HepG2 (cell line): Measurements from ENCODE around the gene ACADS. TPM values are rescaled to one million over a fixed set of nuclear protein-coding genes. Genes with fewer than 3 reads are reported as not detected.

Experiments
- ATAC-seq: fragments of 200-7000 bp; cut with Tn5 transposase; 3 replicates; pipeline ENCODE4 v1.9.1; 2020; ENCODE audit warnings: mild to moderate bottlenecking, moderate library complexity
- BruUV-seq: library from RNA; stranded (reverse); fragments of 400-500 nt; replicated peaks from 2 replicates; lab custom pipeline; 2021; lab: Mats Ljungman, UMichigan
- CTCF ChIA-PET: fragments of 300-600 bp; formaldehyde crosslinking; extraction: SDS; loops from one replicate; lab custom pipeline; 2021; ENCODE audit warnings: low total read pairs, inconsistent platforms, low intra/inter-chr PET ratio; lab: Yijun Ruan, JAX
- POLR2A ChIA-PET: fragments of 350-600 bp; sonication (Branson Sonifier 250); formaldehyde crosslinking; loops from one replicate; lab custom pipeline; 2020; ENCODE audit warnings: antibody characterized with exemption, inconsistent platforms; lab: Yijun Ruan, JAX
- DNase-seq: peaks from one replicate; pipeline ENCODE4 v3.0.0-alpha.2; 2015; ENCODE audit warnings: low spot score
- FAIRE-seq: peaks from 3 replicates; lab custom pipeline; 2011; peaks lifted over from hg19 to GRCh38; lab: Jason Lieb, UNC
- H2AFZ ChIP-seq: one replicate; pipeline ENCODE4 v1.6.1; 2011; ENCODE audit warnings: low read length, inconsistent platforms
- H3K27ac ChIP-seq: fragments of 300-600 bp; 3 replicates; pipeline ENCODE4 v1.8.0; 2011; ENCODE audit warnings: mixed run types, mild to moderate bottlenecking, mixed read lengths, low read length, inconsistent platforms; ENCODE audit not compliant: insufficient read depth; ENCODE audit errors: extremely low read length
- H3K27me3 ChIP-seq, 2 experiments: fragments of 200-600 bp in 1 of 2; 2 replicates in 1 of 2; 3 replicates in 1 of 2; pipeline versions ENCODE4 v1.6.0 to v1.8.0; 2011; ENCODE audit warnings: low read length in 2 of 2, mild to moderate bottlenecking in 2 of 2, moderate library complexity in 2 of 2, inconsistent platforms in 1 of 2; ENCODE audit not compliant: insufficient read depth in 2 of 2, control insufficient read depth in 1 of 2
- H3K36me3 ChIP-seq, 2 experiments: fragments of 200-600 bp in 1 of 2; replicated peaks in 1 of 2; 2 replicates in 1 of 2; 3 replicates in 1 of 2; pipeline versions ENCODE4 v1.5.1 to v1.8.0; 2011; ENCODE audit warnings: low read length in 2 of 2, inconsistent platforms in 1 of 2; ENCODE audit not compliant: insufficient read depth in 2 of 2, control insufficient read depth in 1 of 2
- H3K4me1 ChIP-seq: 2 replicates; pipeline ENCODE4 v1.5.1; 2012; ENCODE audit warnings: low read length, inconsistent platforms; ENCODE audit not compliant: insufficient read depth
- H3K4me2 ChIP-seq: 2 replicates; pipeline ENCODE4 v1.6.0; 2011; ENCODE audit warnings: low read depth, low read length, inconsistent platforms
- H3K4me3 ChIP-seq, 3 experiments: fragments of 200-600 bp in 1 of 3; sonication (generic), shearing (Covaris generic) in 1 of 3; replicated peaks in 1 of 3; 2 replicates each; pipeline ENCODE4 v1.5.1; 2011 to 2016; ENCODE audit warnings: low read length in 3 of 3, inconsistent platforms in 2 of 3, low read depth in 2 of 3, mild to moderate bottlenecking in 2 of 3, control low read depth in 1 of 3, mixed read lengths in 1 of 3; ENCODE audit not compliant: insufficient read depth in 1 of 3
- H3K79me2 ChIP-seq: one replicate; pipeline ENCODE4 v1.6.1; 2011; ENCODE audit warnings: low read length, inconsistent platforms; ENCODE audit not compliant: insufficient read depth
- H3K9ac ChIP-seq: 2 replicates; pipeline ENCODE4 v1.6.0; 2011; ENCODE audit warnings: mild to moderate bottlenecking, low read depth, low read length, inconsistent platforms; ENCODE audit not compliant: insufficient read depth
- H3K9me3 ChIP-seq: 2 replicates; pipeline ENCODE4 v1.5.1; 2012; ENCODE audit warnings: mild to moderate bottlenecking, low read length
- H4K20me1 ChIP-seq: 2 replicates; pipeline ENCODE4 v1.6.0; 2011; ENCODE audit warnings: inconsistent platforms, mild to moderate bottlenecking, low read length, moderate library complexity; ENCODE audit not compliant: insufficient read depth
- FIP1L1 ChIP-seq: fragments of 200-400 bp; formaldehyde crosslinking; IDR thresholded peaks from 2 replicates; pipeline ENCODE4 v1.6.1; 2018; ENCODE audit warnings: low read depth, mild to moderate bottlenecking, low read length, moderate library complexity, borderline replicate concordance; ENCODE audit not compliant: insufficient read depth
- FOSL2 ChIP-seq: sonication (generic); formaldehyde crosslinking; IDR thresholded peaks from 2 replicates; pipeline ENCODE4 v1.4.0; 2020; ENCODE audit warnings: missing genetic modification reagents
- GATAD2A ChIP-seq: IDR thresholded peaks from 2 replicates; pipeline ENCODE4 v1.6.1; 2016
- GTF2F1 ChIP-seq: fragments of 150-350 bp; IDR thresholded peaks from 2 replicates; pipeline ENCODE4 v1.6.1; 2014; ENCODE audit warnings: low read length
- IRF2 ChIP-seq: IDR thresholded peaks from 2 replicates; pipeline ENCODE4 v1.6.1; 2018; ENCODE audit warnings: missing genetic modification reagents, missing compliant biosample characterization
- KLF11 ChIP-seq: IDR thresholded peaks from 2 replicates; pipeline ENCODE4 v1.6.1; 2016; ENCODE audit warnings: missing compliant biosample characterization
- MIXL1 ChIP-seq: IDR thresholded peaks from 2 replicates; pipeline ENCODE4 v1.6.1; 2016
- RAD21 ChIP-seq: fragments of 450-650 bp; formaldehyde crosslinking; IDR thresholded peaks from 2 replicates; pipeline ENCODE4 v1.5.0; 2020; ENCODE audit warnings: mild to moderate bottlenecking
- RARG ChIP-seq: sonication (generic); formaldehyde crosslinking; IDR thresholded peaks from 2 replicates; pipeline ENCODE4 v1.4.0; 2020; ENCODE audit warnings: low read depth, mild to moderate bottlenecking, missing genetic modification reagents
- SMC3 ChIP-seq: IDR thresholded peaks from 2 replicates; pipeline ENCODE4 v1.6.1; 2011; ENCODE audit warnings: low read length, improper control_type of control experiment
- STAG1 ChIP-seq: sonication (generic); formaldehyde crosslinking; IDR thresholded peaks from 2 replicates; pipeline ENCODE4 v1.4.0; 2020; ENCODE audit warnings: missing genetic modification reagents
- TEAD3 ChIP-seq: optimal IDR thresholded peaks from 2 replicates; pipeline ENCODE3; 2016; ENCODE audit warnings: borderline replicate concordance
- XRCC5 ChIP-seq: fragments of 200-400 bp; formaldehyde crosslinking; optimal IDR thresholded peaks from 2 replicates; pipeline ENCODE3; 2017; ENCODE audit warnings: mild to moderate bottlenecking, low read length
- ZKSCAN8 ChIP-seq: IDR thresholded peaks from 2 replicates; pipeline ENCODE4 v1.6.1; 2016; ENCODE audit warnings: borderline replicate concordance, missing genetic modification reagents, missing compliant biosample characterization
- ZNF558 ChIP-seq: sonication (generic); formaldehyde crosslinking; IDR thresholded peaks from 2 replicates; pipeline ENCODE4 v1.9.0; 2022; ENCODE audit warnings: mild to moderate bottlenecking, missing genetic modification reagents, borderline replicate concordance
- ZNF761 ChIP-seq: sonication (generic); formaldehyde crosslinking; conservative IDR thresholded peaks from 2 replicates; pipeline ENCODE4 v1.4.0; 2020; ENCODE audit warnings: mild to moderate bottlenecking, missing genetic modification reagents
- WGBS: methylation state at CpG from one replicate; pipeline ENCODE4 v1.1.6; 2017; ENCODE audit warnings: low lambda C conversion rate; 5-methylcytosine and 5-hydroxymethylcytosine counted together
- in situ Hi-C: cut with HindIII; loops from 2 replicates; pipeline ENCODE4 v1.10.0; 2017; ENCODE audit warnings: low pct_unique_long_range_greater_than_20kb; ENCODE audit not compliant: extremely low pct_ligation_motif_present
- intact Hi-C: fragments of 100-400 bp; cut with micrococcal nuclease; formaldehyde crosslinking; loops from one replicate; pipeline ENCODE4 v1.10.0; 2022; ENCODE audit not compliant: unreplicated experiment
- polyA plus RNA-seq, 8 experiments: library from polyadenylated mRNA; depleted of rRNA in 3 of 8; stranded (reverse) in 7 of 8; unstranded in 1 of 8; fragments of >200 nt; fragmentation: Illumina TruSeq in 4 of 8; extraction: Trizol in 4 of 8; gene quantifications; 2 replicates each; pipeline versions ENCODE4 v1.2.1 to v1.2.3, GENCODE V29; 2011 to 2016; ENCODE audit warnings: low read depth in 4 of 8, missing spikeins in 1 of 8, mixed read lengths in 1 of 8; ENCODE audit not compliant: insufficient read depth in 1 of 8
- total RNA-seq, 5 experiments: library from RNA; depleted of rRNA; stranded (reverse); fragments of >200 nt; fragmentation: Illumina TruSeq; extraction: Trizol; gene quantifications; 2 replicates each; pipeline ENCODE4 v1.2.3, GENCODE V29; 2016; ENCODE audit warnings: low read depth in 1 of 5
- TF ChIP-seq, protein P1 (sequence below): sonication (generic); formaldehyde crosslinking; IDR thresholded peaks from 2 replicates; pipeline ENCODE4 v1.5.0; 2020; ENCODE audit warnings: mild to moderate bottlenecking, missing genetic modification reagents, moderate library complexity

ACADS gene
- total and polyA plus RNA-seq, 2 of the 13 experiments (the other 11 are each of a cell fraction or from before 2014, with no cell fraction given) = 17.4 to 27.7 TPM

DNA sequence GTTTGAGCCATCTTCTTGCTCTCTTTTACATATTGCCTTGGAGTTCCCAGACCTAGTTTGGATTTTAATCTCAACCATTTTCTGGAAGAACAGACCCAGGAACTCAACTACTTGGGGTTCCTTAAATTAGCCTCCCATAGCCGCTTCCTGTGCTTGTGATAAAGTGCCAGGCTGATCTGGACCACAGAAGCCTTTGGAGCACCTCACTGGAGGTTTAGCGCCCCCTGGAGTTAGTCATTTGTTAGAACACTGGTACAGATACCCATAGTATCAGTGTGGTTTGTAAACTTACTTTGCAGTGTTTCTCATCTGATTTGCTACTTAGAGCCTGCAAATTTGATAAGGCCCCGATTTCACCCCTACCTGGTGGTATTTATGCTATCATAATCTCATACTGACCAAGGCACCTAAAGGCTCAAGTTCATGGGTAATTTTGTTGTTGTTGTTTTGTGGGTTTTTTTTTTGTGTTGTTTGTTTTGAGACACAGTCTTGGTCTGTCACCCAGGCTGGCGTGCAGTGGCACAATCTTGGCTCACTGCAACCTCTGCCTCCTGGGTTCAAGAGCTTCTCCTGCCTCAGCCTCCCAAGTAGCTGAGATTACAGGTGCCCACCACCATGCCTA, 11.7 kb upstream of the ACADS start:
- Histone ChIP-seq H2AFZ (no peak overlapping the region), H3K9ac (no peak overlapping the region), H3K9me3 (no peaks in the 10 kb centered on the region), H3K27ac (no peak overlapping the region), H4K20me1 (no peaks in the 10 kb centered on the region; the same call in 1 of the 2 replicates), H3K4me2 (no peak overlapping the region), H3K36me3 (peaks cover 2 to 33% of the 10 kb centered on the region in 2 experiments), H3K27me3 (no peaks in the 10 kb centered on the region), H3K79me2 (peaks cover 14% of the 10 kb centered on the region), H3K4me3 (no peak overlapping the region), H3K4me1 (peaks cover 37% of the 10 kb centered on the region)
- no TSS peak for BruUV-seq
- 26% methylated on average over 4 of the region's 4 CpGs for WGBS
- in situ Hi-C loops = loop anchor here (5.0 kb wide), 2 partner anchors 67 to 132 kb away; partner anchors contain the start of gene POP5
- DNase-seq = peak; percentile 73
- TF ChIP-seq XRCC5 (peak; percentile 37), GATAD2A (0 out of 2 replicates have a peak, but pooled peaks have one; percentile 23), RARG (CRISPR knock-in tag) (no peak), RAD21 (CRISPR knock-in tag) (peak; percentile 73), FOSL2 (CRISPR knock-in tag) (peak; percentile 26; the same call in 1 of the 2 replicates), TEAD3 (CRISPR knock-in tag) (peak; percentile 56), ZNF558 (CRISPR knock-in tag) (no peak), STAG1 (peak; percentile 82), ZNF761 (CRISPR knock-in tag) (no peak), GTF2F1 (no peak), IRF2 (CRISPR knock-in tag) (0 out of 2 replicates have a peak, but pooled peaks have one; percentile 26), KLF11 (CRISPR knock-in tag) (0 out of 2 replicates have a peak, but pooled peaks have one; percentile 33), SMC3 (peak; percentile 93), MIXL1 (CRISPR knock-in tag) (0 out of 2 replicates have a peak, but pooled peaks have one; percentile 20), ZKSCAN8 (CRISPR knock-in tag) (0 out of 2 replicates have a peak, but pooled peaks have one; percentile 21), FIP1L1 (no peak)
- TF ChIP-seq, protein P1, sequence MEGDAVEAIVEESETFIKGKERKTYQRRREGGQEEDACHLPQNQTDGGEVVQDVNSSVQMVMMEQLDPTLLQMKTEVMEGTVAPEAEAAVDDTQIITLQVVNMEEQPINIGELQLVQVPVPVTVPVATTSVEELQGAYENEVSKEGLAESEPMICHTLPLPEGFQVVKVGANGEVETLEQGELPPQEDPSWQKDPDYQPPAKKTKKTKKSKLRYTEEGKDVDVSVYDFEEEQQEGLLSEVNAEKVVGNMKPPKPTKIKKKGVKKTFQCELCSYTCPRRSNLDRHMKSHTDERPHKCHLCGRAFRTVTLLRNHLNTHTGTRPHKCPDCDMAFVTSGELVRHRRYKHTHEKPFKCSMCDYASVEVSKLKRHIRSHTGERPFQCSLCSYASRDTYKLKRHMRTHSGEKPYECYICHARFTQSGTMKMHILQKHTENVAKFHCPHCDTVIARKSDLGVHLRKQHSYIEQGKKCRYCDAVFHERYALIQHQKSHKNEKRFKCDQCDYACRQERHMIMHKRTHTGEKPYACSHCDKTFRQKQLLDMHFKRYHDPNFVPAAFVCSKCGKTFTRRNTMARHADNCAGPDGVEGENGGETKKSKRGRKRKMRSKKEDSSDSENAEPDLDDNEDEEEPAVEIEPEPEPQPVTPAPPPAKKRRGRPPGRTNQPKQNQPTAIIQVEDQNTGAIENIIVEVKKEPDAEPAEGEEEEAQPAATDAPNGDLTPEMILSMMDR = peak; percentile 84
- peak; percentile 86 for FAIRE-seq
- CTCF ChIA-PET = interaction anchor here (1.3 to 2.9 kb wide), 3 partner anchors 65 to 130 kb away, joined by 4 to 26 read pairs (median 21); no protein-coding TSS in a partner anchor
- intact Hi-C loops = loop anchor here (1.0 to 2.0 kb wide), 2 partner anchors 25 to 64 kb away; no protein-coding TSS in a partner anchor
- POLR2A ChIA-PET = no interaction called here
- ATAC-seq = peak; percentile 47
